ENCODE results near the gene P2RY2.

Gene P2RY2

DNA sequence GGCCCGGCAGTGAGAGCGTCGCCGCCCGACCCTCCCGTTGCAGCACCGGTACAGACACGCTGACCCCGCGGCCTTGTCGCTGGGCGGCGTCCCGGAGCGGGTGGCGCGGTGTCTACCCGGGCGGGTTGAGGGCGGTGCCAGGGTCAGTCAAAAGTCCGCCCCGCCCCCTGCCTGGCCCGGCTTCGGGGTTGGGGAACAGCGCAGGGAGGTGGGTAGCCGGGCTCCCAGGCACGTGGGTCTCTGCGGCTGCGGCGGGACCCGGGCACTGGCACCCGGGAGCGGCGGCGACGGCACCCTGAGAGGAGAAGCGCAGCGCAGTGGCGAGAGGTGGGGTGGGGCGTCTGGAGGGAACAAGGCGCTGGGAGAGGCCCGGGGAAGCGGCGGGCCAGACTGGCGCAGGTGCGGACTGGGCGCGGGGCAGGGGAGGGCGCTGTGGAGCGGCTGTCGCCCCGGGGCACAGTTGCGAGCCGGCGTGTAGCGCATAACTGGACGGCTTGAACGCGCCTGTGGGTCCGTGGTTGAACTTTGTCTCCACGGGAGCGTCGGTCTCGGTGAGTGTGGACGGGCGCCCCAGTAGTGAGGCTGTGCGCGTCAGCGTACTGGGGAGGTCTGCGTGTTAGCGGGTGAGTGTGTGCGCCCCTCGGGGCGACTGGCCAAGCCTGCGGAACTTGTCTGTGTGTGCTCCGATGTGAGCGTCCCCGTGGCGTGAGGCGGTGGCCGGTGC lies at the start of gene P2RY2:
Gene P2RY2, plus strand, starts transcription at position 176 of the 724 bp plus-strand sequence. CDS start 15,879 bp downstream, outside the sequence.
- DNase-seq (ENCODE audit: low spot score), result peak; percentile 70

GRCh38 chr11:73168925-73169579 lies 49.0 kb upstream of the P2RY2 start:
- DNase-seq (ENCODE audit: low spot score), result no peak

GRCh38 chr11:73170140-73170539 lies 47.9 kb upstream of the P2RY2 start:
- no peak for DNase-seq (ENCODE audit: low spot score)

- no peak for DNase-seq (ENCODE audit: low spot score)
These were observed 46.5 kb upstream of the P2RY2 start for GRCh38 chr11:73171436-73172161.

GRCh38 chr11:73172992-73173656 lies 45.0 kb upstream of the P2RY2 start:
- no peak for DNase-seq (ENCODE audit: low spot score)

GRCh38 chr11:73173755-73174494 lies 44.2 kb upstream of the P2RY2 start:
- DNase-seq (ENCODE audit: low spot score), result no peak

DNA sequence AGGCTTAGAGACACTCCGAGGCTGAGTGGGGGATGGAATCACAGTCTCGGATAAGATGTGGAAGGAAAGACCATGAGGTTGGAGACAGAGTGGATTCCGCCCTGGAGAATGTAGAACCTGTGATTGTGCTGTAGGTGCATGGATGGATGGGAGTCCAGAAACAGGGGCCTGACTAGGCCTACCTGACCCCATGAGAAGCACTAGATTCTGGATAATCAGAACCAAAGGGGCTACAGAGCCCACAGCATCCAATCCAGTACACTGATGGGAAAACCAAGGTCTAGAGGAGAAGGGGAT lies 43.6 kb upstream of the P2RY2 start:
- DNase-seq (ENCODE audit: low spot score), result no peak

- no peak for DNase-seq (ENCODE audit: low spot score)
These were observed 42.4 kb upstream of the P2RY2 start for GRCh38 chr11:73175551-73176144.

DNA sequence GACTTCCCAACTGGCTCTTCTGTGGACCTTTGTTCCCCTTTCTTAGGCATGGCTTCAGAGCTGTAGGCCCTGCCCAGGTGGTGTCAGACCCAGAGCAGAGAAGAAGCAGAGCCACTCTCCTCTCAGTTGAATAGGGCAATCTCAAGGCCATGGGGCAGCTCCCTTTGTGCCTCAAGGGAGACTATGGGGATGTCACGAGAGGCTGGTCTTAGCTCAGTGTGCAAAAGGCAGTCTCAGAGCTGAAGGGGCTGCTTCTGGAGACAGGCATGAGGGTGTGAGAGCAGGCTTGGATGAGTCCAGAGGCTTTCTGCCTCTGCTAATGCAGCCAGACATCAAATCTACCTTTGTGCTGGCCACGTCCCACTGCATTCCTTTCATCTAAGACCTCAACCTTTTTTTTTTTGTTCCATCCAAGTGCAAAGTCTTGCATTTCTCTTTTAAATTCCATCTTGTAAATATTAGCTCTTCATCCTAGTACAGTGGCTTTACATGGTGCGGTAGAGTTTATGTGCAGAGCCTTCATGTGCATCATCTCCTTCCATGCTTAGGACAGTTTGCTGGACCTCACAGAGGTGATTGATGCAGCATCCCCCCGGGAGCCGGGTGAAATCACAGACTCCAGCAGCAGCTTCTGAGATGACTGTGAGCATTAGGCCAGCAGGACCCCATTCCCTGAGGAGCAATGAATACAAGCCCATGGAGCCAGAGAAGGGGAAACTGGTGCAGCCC lies 41.8 kb upstream of the P2RY2 start:
- DNase-seq (ENCODE audit: low spot score), result no peak

- DNase-seq (ENCODE audit: low spot score), result no peak
These were observed 41.3 kb upstream of the P2RY2 start for GRCh38 chr11:73176874-73177155.

- DNase-seq (ENCODE audit: low spot score), result no peak
These were observed 40.7 kb upstream of the P2RY2 start for GRCh38 chr11:73177380-73177777.

- peak; percentile 37 for DNase-seq (ENCODE audit: low spot score)
These were observed 40.1 kb upstream of the P2RY2 start for GRCh38 chr11:73177778-73178539.

DNA sequence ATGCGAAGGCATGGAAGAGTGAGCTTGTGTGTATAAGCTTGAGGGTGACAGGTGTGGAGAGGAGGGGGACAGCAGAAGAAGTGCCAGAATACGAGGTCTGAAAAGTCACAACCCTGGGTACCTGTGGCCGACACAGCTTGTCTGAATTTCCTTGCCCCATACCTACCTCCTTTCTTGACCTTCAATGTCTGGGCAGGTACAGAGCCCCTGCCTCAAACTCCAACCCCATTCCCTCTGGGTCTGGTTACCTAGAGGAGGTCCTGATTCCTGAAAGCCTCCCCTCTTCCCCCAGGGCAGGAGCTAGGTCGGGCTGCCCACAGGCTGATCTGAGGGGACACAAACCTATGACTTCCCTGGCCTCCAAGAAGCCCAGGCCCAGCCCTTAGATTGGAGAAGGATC lies 39.4 kb upstream of the P2RY2 start:
- no peak for DNase-seq (ENCODE audit: low spot score)

GRCh38 chr11:73182824-73183321 lies 35.2 kb upstream of the P2RY2 start:
- no peak for DNase-seq (ENCODE audit: low spot score)

- peak; percentile 57 for DNase-seq (ENCODE audit: low spot score)
These were observed 33.0 kb upstream of the P2RY2 start for GRCh38 chr11:73184953-73185671.

DNA sequence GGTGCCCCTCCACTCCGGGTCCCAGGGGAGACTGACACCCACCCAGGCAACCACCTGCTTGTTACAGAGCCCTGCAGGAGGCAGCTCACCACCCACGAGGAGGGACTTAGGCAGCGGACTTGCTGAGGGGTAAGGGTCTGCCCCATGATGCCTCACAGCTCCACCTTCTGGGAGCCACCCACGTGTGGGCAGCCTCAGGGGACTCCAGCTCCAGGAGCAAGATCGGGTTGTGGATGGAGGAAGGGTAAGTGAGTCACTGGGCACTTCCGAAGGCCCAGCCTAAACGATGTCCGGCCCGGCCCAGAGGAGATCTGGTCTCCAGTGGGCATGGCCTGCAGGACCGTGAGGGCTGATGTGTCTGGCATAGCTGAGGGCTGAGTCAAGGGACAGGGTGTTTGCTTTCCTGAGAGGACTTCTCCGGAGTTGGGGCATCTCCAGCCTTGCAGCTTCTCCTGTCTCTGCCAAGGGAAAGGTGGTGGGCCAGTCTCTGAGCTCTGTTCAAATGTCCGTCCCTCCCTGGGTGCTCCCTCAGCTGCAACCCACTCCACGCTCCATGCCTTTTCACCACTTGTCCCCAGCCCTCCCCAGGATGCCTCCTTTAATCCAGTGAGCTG lies 32.3 kb upstream of the P2RY2 start:
- DNase-seq (ENCODE audit: low spot score), result no peak

- DNase-seq (ENCODE audit: low spot score), result no peak
These were observed 31.7 kb upstream of the P2RY2 start for GRCh38 chr11:73186294-73186850.

GRCh38 chr11:73186886-73187285 lies 31.2 kb upstream of the P2RY2 start:
- no peak for DNase-seq (ENCODE audit: low spot score)

- no peak for DNase-seq (ENCODE audit: low spot score)
These were observed 30.2 kb upstream of the P2RY2 start for GRCh38 chr11:73187854-73188253.
